ENCODE data around the gene FYN.

FYN gene

GRCh38 chr6:111831408-111831807 lies 41.8 kb downstream of the FYN start:
- DNase-seq (ENCODE audit: low spot score), result no peak

GRCh38 chr6:111829998-111830397 lies 43.3 kb downstream of the FYN start:
- no peak for DNase-seq (ENCODE audit: low spot score)

GRCh38 chr6:111829581-111829980 lies 43.7 kb downstream of the FYN start:
- DNase-seq (ENCODE audit: low spot score), result no peak

GRCh38 chr6:111828809-111829208 lies 44.4 kb downstream of the FYN start:
- DNase-seq (ENCODE audit: low spot score), result no peak

- DNase-seq (ENCODE audit: low spot score), result no peak
Measured at GRCh38 chr6:111825439-111826086, 47.7 kb downstream of the FYN start.

- no peak for DNase-seq (ENCODE audit: low spot score)
Measured at GRCh38 chr6:111824608-111825337, 48.5 kb downstream of the FYN start.

- no peak for DNase-seq (ENCODE audit: low spot score)
Measured at GRCh38 chr6:111823831-111824607, 49.2 kb downstream of the FYN start.

GRCh38 chr6:111823012-111823411 lies 50.2 kb downstream of the FYN start:
- no peak for DNase-seq (ENCODE audit: low spot score)

- DNase-seq (ENCODE audit: low spot score), result no peak
Measured at GRCh38 chr6:111819458-111819857, 53.8 kb downstream of the FYN start.

GRCh38 chr6:111818539-111819226 lies 54.6 kb downstream of the FYN start:
- peak; percentile 38 for DNase-seq (ENCODE audit: low spot score)

GRCh38 chr6:111817451-111818120 lies 55.7 kb downstream of the FYN start:
- peak; percentile 96 for DNase-seq (ENCODE audit: low spot score)

GRCh38 chr6:111813677-111814310 lies 59.5 kb downstream of the FYN start:
- DNase-seq (ENCODE audit: low spot score), result no peak

- DNase-seq (ENCODE audit: low spot score), result no peak
Measured at GRCh38 chr6:111813237-111813636, 60.0 kb downstream of the FYN start.

GRCh38 chr6:111812060-111813038 lies 60.9 kb downstream of the FYN start:
- DNase-seq (ENCODE audit: low spot score), result no peak

GRCh38 chr6:111810294-111811131 lies 62.7 kb downstream of the FYN start:
- peak; percentile 72 for DNase-seq (ENCODE audit: low spot score)

- DNase-seq (ENCODE audit: low spot score), result no peak
Measured at GRCh38 chr6:111809766-111810165, 63.5 kb downstream of the FYN start.

GRCh38 chr6:111809264-111809663 lies 64.0 kb downstream of the FYN start:
- DNase-seq (ENCODE audit: low spot score), result no peak

- no peak for DNase-seq (ENCODE audit: low spot score)
Measured at GRCh38 chr6:111808493-111808892, 64.8 kb downstream of the FYN start.

Measured in pons (tissue), 1 donor.